CD8-positive, alpha-beta memory T cell (primary cell): ENCODE measurements around the gene KPNA1. TPM values are rescaled to one million over a fixed set of nuclear protein-coding genes. Genes with fewer than 3 reads are reported as not detected.
A peak's percentile ranks its signal among the peaks of the same experiment; 100 is the strongest.

ENCODE experiments used
- CTCF ChIA-PET: fragments of 350-600 bp; sonication (Branson Sonifier 250); formaldehyde crosslinking; loops from one replicate; lab custom pipeline; 2021; ENCODE audit warnings: antibody characterized with exemption; lab: Charles Lee
- POLR2A ChIA-PET: fragments of 350-600 bp; sonication (Branson Sonifier 250); formaldehyde crosslinking; loops from one replicate; lab custom pipeline; 2021; ENCODE audit warnings: antibody characterized with exemption; lab: Charles Lee
- DNase-seq, 5 donors: peaks; one replicate each; pipeline versions ENCODE4 v3.0.0 to v3.0.0-alpha.2; 2020 to 2022; ENCODE audit warnings: mixed read lengths in 1 of 5
- H3K27ac ChIP-seq: one replicate; pipeline ENCODE4 v1.7.0; 2013; ENCODE audit warnings: low read depth, mild to moderate bottlenecking, low read length, moderate library complexity
- H3K27me3 ChIP-seq: 2 replicates; pipeline ENCODE4 v1.7.0; 2013; ENCODE audit warnings: low read length, mild to moderate bottlenecking; ENCODE audit not compliant: insufficient read depth, poor library complexity, severe bottlenecking
- H3K36me3 ChIP-seq: 2 replicates; pipeline ENCODE4 v1.7.0; 2013; ENCODE audit warnings: mild to moderate bottlenecking, low read length, moderate library complexity; ENCODE audit not compliant: insufficient read depth
- H3K4me1 ChIP-seq: 2 replicates; pipeline ENCODE4 v1.7.0; 2013; ENCODE audit warnings: mild to moderate bottlenecking, low read length, moderate library complexity; ENCODE audit not compliant: insufficient read depth
- H3K4me3 ChIP-seq: 2 replicates; pipeline ENCODE4 v1.7.0; 2013; ENCODE audit warnings: mild to moderate bottlenecking, low read length
- H3K9me3 ChIP-seq: 2 replicates; pipeline ENCODE4 v1.7.0; 2013; ENCODE audit warnings: mild to moderate bottlenecking, low read length
- H3K27ac Mint-ChIP-seq, 8 donors: one replicate each; pipeline ENCODE4 v1.8.0; 2020 to 2021; ENCODE audit warnings: mixed read lengths in 8 of 8, mild to moderate bottlenecking in 6 of 8, inconsistent platforms in 3 of 8, moderate library complexity in 3 of 8
- H3K27me3 Mint-ChIP-seq, 2 donors: one replicate each; pipeline ENCODE4 v1.8.0; 2020 to 2021; ENCODE audit warnings: mixed read lengths in 2 of 2, mild to moderate bottlenecking in 1 of 2, moderate library complexity in 1 of 2
- H3K36me3 Mint-ChIP-seq, 3 donors: one replicate each; pipeline ENCODE4 v1.8.0; 2020 to 2021; ENCODE audit warnings: mixed read lengths in 3 of 3, inconsistent platforms in 1 of 3, mild to moderate bottlenecking in 1 of 3
- H3K4me1 Mint-ChIP-seq, 3 donors: one replicate each; pipeline ENCODE4 v1.8.0; 2020 to 2021; ENCODE audit warnings: mixed read lengths in 3 of 3, inconsistent platforms in 1 of 3, mild to moderate bottlenecking in 1 of 3
- H3K4me3 Mint-ChIP-seq, 7 donors: one replicate each; pipeline ENCODE4 v1.8.0; 2020 to 2021; ENCODE audit warnings: mixed read lengths in 7 of 7, mild to moderate bottlenecking in 6 of 7, moderate library complexity in 4 of 7, inconsistent platforms in 2 of 7
- H3K9me3 Mint-ChIP-seq, 5 donors: one replicate each; pipeline ENCODE4 v1.8.0; 2020 to 2022; ENCODE audit warnings: mixed read lengths in 5 of 5, mild to moderate bottlenecking in 3 of 5, moderate library complexity in 2 of 5, inconsistent platforms in 1 of 5
- polyA plus RNA-seq: library from polyadenylated mRNA; unstranded; fragments of 300-500 nt; fragmentation: Illumina TruSeq; gene quantifications from one replicate; pipeline ENCODE4 v1.2.3, GENCODE V29; 2021
- total RNA-seq, 2 experiments: library from RNA; stranded (reverse); gene quantifications; one replicate each; pipeline ENCODE4 v1.2.3, GENCODE V29; 2021

KPNA1 gene
- total and polyA plus RNA-seq, 3 experiments from 2014 or later, result 49.1 to 60.4 (median 58.6) TPM

DNA sequence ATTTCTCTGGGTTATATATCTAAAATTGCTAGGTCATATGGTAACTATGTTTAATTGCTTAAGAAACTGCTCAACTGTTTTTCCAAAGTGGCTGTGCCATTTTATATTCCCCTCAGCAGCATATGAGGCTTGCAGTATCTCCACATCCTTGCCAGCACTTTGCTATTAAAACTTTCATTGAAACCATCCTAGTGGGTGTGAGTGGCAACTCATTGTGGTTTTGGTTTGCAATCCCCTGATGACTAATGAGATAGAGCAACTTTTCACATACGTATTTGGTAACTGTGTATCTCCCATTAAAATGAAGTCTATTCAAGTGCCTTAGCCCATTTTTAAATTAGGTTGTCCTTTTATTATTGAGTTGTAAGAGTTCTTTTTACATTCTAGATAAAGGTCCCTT, 17.3 kb downstream of the KPNA1 start:
- Histone ChIP-seq H3K9me3 (no peaks in the 10 kb centered on the region), H3K4me1 (peaks cover 13% of the 10 kb centered on the region), H3K27ac (no peak overlapping the region), H3K27me3 (no peaks in the 10 kb centered on the region), H3K36me3 (peaks cover 14% of the 10 kb centered on the region), H3K4me3 (no peak overlapping the region)
- Mint-ChIP-seq H3K36me3 (peaks cover 4 to 36% (median 14%) of the 10 kb centered on the region in 3 donors), H3K9me3 (no peaks in the 10 kb centered on the region), H3K27me3 (no peaks in the 10 kb centered on the region), H3K4me3 (peak overlapping the region in 1 of 7 donors; percentile 18), H3K27ac (peak overlapping the region in 3 of 8 donors; percentile 9 to 67 (median 47)), H3K4me1 (peaks cover 52 to 70% (median 63%) of the 10 kb centered on the region in 3 donors)
- ChIA-PET POLR2A (no interaction called here), CTCF (interaction anchor here (1.2 kb wide), 2 partner anchors 13 to 182 kb away, joined by 3 read pairs; no protein-coding TSS in a partner anchor)
- DNase-seq, result peak in 2 of 5 donors; percentile 30 to 52

GRCh38 chr3:122496508-122496907, 18.2 kb downstream of the KPNA1 start:
- no peak overlapping the region for H3K27ac ChIP-seq

GRCh38 chr3:122493296-122493695, 21.4 kb downstream of the KPNA1 start:
- no peak overlapping the region for H3K27ac ChIP-seq
- no peak overlapping the region for H3K4me3 ChIP-seq
- Mint-ChIP-seq H3K36me3 (peaks cover 4 to 58% (median 25%) of the 10 kb centered on the region in 3 donors), H3K27me3 (no peaks in the 10 kb centered on the region), H3K4me1 (peaks cover 23 to 45% (median 44%) of the 10 kb centered on the region in 3 donors), H3K27ac (peak overlapping the region in 4 of 8 donors; percentile 4 to 71 (median 39)), H3K4me3 (no peak overlapping the region), H3K9me3 (no peaks in the 10 kb centered on the region)
- H3K27me3 ChIP-seq, result no peaks in the 10 kb centered on the region
- peaks cover 14% of the 10 kb centered on the region for H3K4me1 ChIP-seq
- CTCF ChIA-PET, result no interaction called here
- H3K36me3 ChIP-seq, result peaks cover 14% of the 10 kb centered on the region
- no peak for DNase-seq
- POLR2A ChIA-PET, result no interaction called here
- H3K9me3 ChIP-seq, result no peaks in the 10 kb centered on the region

More at GRCh38 chr3:122496508-122496907, 18.2 kb downstream of the KPNA1 start:
- Mint-ChIP-seq H3K4me3 (no peak overlapping the region), H3K27me3 (no peaks in the 10 kb centered on the region), H3K36me3 (peaks cover 4 to 40% (median 18%) of the 10 kb centered on the region in 3 donors), H3K4me1 (peaks cover 43 to 61% (median 55%) of the 10 kb centered on the region in 3 donors), H3K9me3 (no peaks in the 10 kb centered on the region), H3K27ac (peak overlapping the region in 3 of 8 donors; percentile 46 to 88 (median 64))
- no peak for DNase-seq
- peaks cover 14% of the 10 kb centered on the region for H3K36me3 ChIP-seq
- no peaks in the 10 kb centered on the region for H3K27me3 ChIP-seq
- no peak overlapping the region for H3K4me3 ChIP-seq
- H3K9me3 ChIP-seq, result no peaks in the 10 kb centered on the region
- ChIA-PET CTCF (interaction anchor here (1.2 kb wide), 2 partner anchors 12 to 183 kb away, joined by 3 read pairs; no protein-coding TSS in a partner anchor), POLR2A (no interaction called here)
- peaks cover 13% of the 10 kb centered on the region for H3K4me1 ChIP-seq

DNA sequence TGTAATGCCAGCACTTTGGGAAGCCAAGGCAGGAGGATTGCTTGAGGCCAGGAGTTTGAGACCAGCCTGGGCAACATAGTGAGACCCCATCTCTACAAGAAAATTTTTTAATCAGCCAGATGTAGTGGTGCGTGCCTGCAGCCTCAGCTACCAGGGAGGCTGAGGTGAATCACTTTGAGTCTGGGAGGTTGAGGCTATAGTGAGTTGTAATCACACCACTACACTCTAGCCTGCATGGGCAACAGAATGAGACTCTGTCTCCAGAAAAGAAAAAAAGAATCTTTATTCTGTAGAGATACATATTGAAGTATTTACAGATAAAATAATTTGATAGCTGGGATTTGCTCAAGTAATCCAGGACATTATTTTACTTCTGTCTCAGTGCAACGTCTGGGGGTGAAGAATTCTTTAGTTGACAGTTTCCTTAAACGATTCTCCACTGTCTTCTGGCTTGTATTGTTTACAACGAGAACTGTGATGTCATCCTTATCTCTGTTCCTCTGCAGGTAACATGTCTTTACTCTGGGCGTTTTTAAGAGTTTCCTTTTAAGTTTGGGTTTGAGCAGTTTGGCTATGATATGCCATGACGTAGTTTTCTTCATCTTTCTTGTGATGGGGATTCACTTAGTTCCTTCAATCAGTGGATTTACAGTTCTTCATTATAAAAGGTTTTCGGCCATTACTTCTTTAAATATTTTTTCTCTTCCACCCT, 26.3 kb downstream of the KPNA1 start:
- Mint-ChIP-seq H3K27ac (peak overlapping the region in 3 of 8 donors; percentile 5 to 29 (median 19)), H3K4me1 (peaks cover 19 to 55% (median 30%) of the 10 kb centered on the region in 3 donors), H3K36me3 (peaks cover 4 to 54% (median 20%) of the 10 kb centered on the region in 3 donors), H3K4me3 (no peak overlapping the region), H3K9me3 (no peaks in the 10 kb centered on the region), H3K27me3 (no peaks in the 10 kb centered on the region)
- no peak for DNase-seq
- Histone ChIP-seq H3K4me1 (peaks cover 5% of the 10 kb centered on the region), H3K9me3 (no peaks in the 10 kb centered on the region), H3K27ac (no peak overlapping the region), H3K4me3 (no peak overlapping the region), H3K27me3 (no peaks in the 10 kb centered on the region), H3K36me3 (no peaks in the 10 kb centered on the region)
- ChIA-PET POLR2A (no interaction called here), CTCF (no interaction called here)

GRCh38 chr3:122484985-122485384, 29.8 kb downstream of the KPNA1 start:
- H3K27me3 ChIP-seq, result no peaks in the 10 kb centered on the region
- Mint-ChIP-seq H3K4me1 (peaks cover 36 to 73% (median 50%) of the 10 kb centered on the region in 3 donors), H3K9me3 (no peaks in the 10 kb centered on the region), H3K4me3 (peak overlapping the region in 1 of 7 donors; percentile 52), H3K36me3 (peaks cover 0 to 37% (median 9%) of the 10 kb centered on the region in 3 donors), H3K27ac (peak overlapping the region in 1 of 8 donors; percentile 48), H3K27me3 (no peaks in the 10 kb centered on the region)
- CTCF ChIA-PET, result no interaction called here
- POLR2A ChIA-PET, result no interaction called here
- peaks cover 13% of the 10 kb centered on the region for H3K4me1 ChIP-seq
- DNase-seq, result no peak
- H3K27ac ChIP-seq, result no peak overlapping the region
- no peak overlapping the region for H3K4me3 ChIP-seq
- H3K9me3 ChIP-seq, result no peaks in the 10 kb centered on the region
- H3K36me3 ChIP-seq, result no peaks in the 10 kb centered on the region

DNA sequence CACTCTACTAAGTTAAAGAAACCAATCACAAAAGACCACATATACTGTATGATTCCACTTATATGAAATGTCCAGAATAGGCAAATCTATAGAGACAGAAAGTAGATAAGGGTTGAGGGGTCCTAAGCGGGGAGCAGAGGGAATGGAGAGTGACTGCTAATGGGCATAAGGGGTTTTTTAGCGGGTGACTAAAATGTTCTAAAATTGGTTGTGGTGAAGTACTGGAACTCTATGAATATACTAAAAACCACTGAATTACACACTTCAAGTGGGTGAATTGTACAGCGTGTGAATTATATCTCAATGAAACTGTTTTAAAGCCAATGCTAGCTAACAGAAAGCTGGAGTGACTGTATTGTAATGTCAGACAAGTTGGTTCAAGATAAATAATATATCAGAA, 33.3 kb downstream of the KPNA1 start:
- peaks cover 7% of the 10 kb centered on the region for H3K4me1 ChIP-seq
- Mint-ChIP-seq H3K27me3 (no peaks in the 10 kb centered on the region), H3K9me3 (no peaks in the 10 kb centered on the region), H3K36me3 (peaks cover 0 to 27% (median 6%) of the 10 kb centered on the region in 3 donors), H3K4me1 (peaks cover 45 to 75% (median 48%) of the 10 kb centered on the region in 3 donors), H3K27ac (peak overlapping the region in 2 of 8 donors; percentile 7 to 56), H3K4me3 (peak overlapping the region in 1 of 7 donors; percentile 11)
- ChIA-PET CTCF (no interaction called here), POLR2A (no interaction called here)
- H3K27ac ChIP-seq, result no peak overlapping the region
- no peak for DNase-seq
- no peak overlapping the region for H3K4me3 ChIP-seq
- H3K9me3 ChIP-seq, result no peaks in the 10 kb centered on the region
- H3K27me3 ChIP-seq, result no peaks in the 10 kb centered on the region
- H3K36me3 ChIP-seq, result no peaks in the 10 kb centered on the region

GRCh38 chr3:122476532-122476931, 38.2 kb downstream of the KPNA1 start:
- H3K36me3 Mint-ChIP-seq, result peaks cover 0 to 20% (median 4%) of the 10 kb centered on the region in 3 donors
- peaks cover 8% of the 10 kb centered on the region for H3K4me1 ChIP-seq
- DNase-seq, result no peak
- no peaks in the 10 kb centered on the region for H3K27me3 Mint-ChIP-seq
- no peaks in the 10 kb centered on the region for H3K9me3 Mint-ChIP-seq
- no peak overlapping the region for H3K27ac Mint-ChIP-seq
- H3K27ac ChIP-seq, result no peak overlapping the region
- ChIA-PET CTCF (no interaction called here), POLR2A (no interaction called here)
- H3K9me3 ChIP-seq, result no peaks in the 10 kb centered on the region
- H3K36me3 ChIP-seq, result no peaks in the 10 kb centered on the region
- H3K4me1 Mint-ChIP-seq, result peaks cover 65 to 81% (median 79%) of the 10 kb centered on the region in 3 donors
- no peak overlapping the region for H3K4me3 Mint-ChIP-seq
- no peaks in the 10 kb centered on the region for H3K27me3 ChIP-seq
- H3K4me3 ChIP-seq, result no peak overlapping the region

DNA sequence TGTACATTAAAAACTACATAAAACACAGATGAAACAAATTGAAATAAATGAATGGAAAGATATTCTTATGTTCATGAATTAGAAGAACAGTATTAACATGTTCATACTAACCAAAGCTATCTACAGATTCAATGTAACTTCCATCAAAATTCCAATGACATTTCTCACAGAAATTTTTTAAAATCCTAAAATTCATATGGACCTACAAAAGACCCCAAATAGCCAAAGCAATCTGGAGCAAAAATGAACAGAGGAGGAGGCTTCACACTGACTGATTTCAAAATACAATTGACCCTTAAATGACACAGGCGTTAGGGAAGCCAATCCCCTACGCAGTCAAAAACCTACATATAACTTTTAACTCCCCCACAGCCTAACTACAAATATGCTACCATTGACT, 39.4 kb downstream of the KPNA1 start:
- no peaks in the 10 kb centered on the region for H3K27me3 ChIP-seq
- peaks cover 18% of the 10 kb centered on the region for H3K4me1 ChIP-seq
- Mint-ChIP-seq H3K27ac (peak overlapping the region in 1 of 8 donors; percentile 12), H3K4me1 (peaks cover 65 to 85% (median 82%) of the 10 kb centered on the region in 3 donors), H3K9me3 (no peaks in the 10 kb centered on the region), H3K27me3 (no peaks in the 10 kb centered on the region), H3K36me3 (peaks cover 0 to 16% (median 4%) of the 10 kb centered on the region in 3 donors), H3K4me3 (no peak overlapping the region)
- H3K4me3 ChIP-seq, result no peak overlapping the region
- H3K9me3 ChIP-seq, result no peaks in the 10 kb centered on the region
- H3K36me3 ChIP-seq, result no peaks in the 10 kb centered on the region
- no peak overlapping the region for H3K27ac ChIP-seq
- DNase-seq, result no peak
- ChIA-PET POLR2A (no interaction called here), CTCF (no interaction called here)
